ENCODE data around the gene DCDC1.

DNA sequence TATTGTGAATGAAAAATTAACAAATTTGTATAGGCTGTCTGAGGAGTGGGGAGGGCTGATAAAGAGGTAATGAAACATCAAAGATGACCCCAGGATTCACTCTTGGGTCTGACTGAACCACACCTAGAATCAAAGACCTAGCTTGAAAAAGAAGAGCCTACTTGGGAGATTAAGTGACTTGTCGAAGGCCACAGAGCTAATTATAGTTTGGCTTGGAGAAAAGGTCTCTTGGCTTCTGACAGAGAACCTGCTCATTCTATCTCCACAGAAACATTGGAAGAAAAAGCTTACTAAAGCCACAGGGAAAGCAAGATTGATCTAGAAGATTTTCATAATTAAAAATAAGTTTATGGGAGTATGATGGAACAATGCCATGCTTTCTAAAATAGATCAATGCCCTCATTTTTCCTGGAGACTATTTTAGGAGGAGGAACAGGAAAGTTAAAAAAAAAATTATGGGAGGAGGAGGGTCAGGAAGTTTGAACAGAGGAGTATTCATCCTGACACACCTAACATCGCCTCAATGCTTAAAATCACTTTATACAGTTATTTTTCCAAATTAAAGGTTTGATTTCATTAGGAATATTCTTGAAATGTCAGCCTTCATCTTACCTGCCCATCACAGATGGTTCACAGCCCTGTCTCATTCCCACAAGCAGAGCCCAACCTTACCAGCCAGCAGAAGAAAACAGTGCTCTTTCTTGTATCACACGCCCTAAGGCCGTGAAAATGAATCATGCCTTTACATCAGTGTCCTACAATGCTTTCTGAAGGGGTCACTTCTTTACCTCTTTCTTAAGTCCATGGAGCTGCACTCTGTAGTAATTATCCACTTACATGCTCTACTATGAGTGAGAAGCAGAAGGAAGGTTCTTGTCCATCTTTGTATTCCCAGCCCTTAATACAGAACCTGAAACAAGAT is 552.3 kb downstream of the DCDC1 start:
- TF ChIP-seq POLR2A (IDR thresholded peaks at IDR 0.05; ENCODE audit: low read depth) (no peak), CTCF (IDR thresholded peaks at IDR 0.05) (no peak), EP300 (IDR thresholded peaks at IDR 0.05) (no peak)

All from esophagus muscularis mucosa (tissue), 4 donors.